ENCODE data around the gene TMEM215. TPM values are rescaled to one million over a fixed set of nuclear protein-coding genes. Genes with fewer than 3 reads are reported as not detected.

TMEM215 gene
- total RNA-seq, 4 donors from 2014 or later: 7.5 to 18.6 (median 14.1) TPM

DNA sequence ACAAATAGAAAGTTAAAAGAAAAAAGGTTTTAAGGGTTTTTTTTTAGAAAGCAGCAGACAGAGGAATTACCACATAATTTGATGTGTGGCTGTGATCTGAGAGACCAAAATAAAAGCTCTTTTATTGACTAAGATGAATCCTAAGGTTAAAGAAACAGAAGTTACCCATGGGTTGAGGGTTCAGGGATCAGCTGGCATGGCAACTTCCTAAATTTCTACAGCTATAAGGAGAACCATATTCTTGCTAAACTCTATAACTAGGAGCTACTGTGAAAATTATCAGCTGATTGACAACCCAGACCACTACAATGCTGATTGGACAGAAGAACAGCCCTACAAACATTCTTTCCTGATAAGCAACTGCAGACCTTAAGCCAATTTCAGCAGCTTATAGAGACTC lies 40.2 kb downstream of the TMEM215 start:
- DNase-seq (ENCODE audit: low spot score in 2 of 2): no peak
- H3K9me3 ChIP-seq: no peaks in the 10 kb centered on the region
- H3K36me3 ChIP-seq: no peaks in the 10 kb centered on the region
- no peaks in the 10 kb centered on the region for H3K27me3 ChIP-seq
- H3K27ac ChIP-seq: no peak overlapping the region
- H3K4me1 ChIP-seq: no peaks in the 10 kb centered on the region
- TF ChIP-seq POLR2A (IDR thresholded peaks at IDR 0.05) (no peak), CTCF (IDR thresholded peaks at IDR 0.05) (no peak), EP300 (IDR thresholded peaks at IDR 0.05) (no peak)
- H3K4me3 ChIP-seq: no peak overlapping the region

DNA sequence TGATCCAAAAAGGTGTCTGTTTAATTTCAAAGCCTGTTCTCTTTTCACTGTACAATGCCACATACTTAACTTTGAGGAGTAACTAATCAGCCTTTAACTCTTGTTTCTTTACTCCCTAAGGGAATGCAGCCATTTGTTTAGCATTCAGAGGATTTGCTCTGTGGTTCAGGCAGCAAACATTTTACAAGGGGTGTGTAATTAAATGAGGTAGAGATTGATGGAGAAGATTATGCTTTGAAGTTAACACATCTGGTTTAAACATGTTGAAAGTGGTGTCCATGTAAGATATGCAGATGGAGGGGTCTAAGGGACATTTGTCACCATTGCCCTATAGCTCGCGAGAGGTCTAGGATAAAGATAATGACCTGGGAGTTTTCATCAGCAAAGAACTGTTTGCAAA lies 41.9 kb downstream of the TMEM215 start:
- no peaks in the 10 kb centered on the region for H3K9me3 ChIP-seq
- no peaks in the 10 kb centered on the region for H3K36me3 ChIP-seq
- no peak overlapping the region for H3K27ac ChIP-seq
- no peak overlapping the region for H3K4me3 ChIP-seq
- H3K4me1 ChIP-seq: no peaks in the 10 kb centered on the region
- 50 to 64% methylated on average over 2 of the region's 2 CpGs for WGBS, 2 donors
- no peak for DNase-seq (ENCODE audit: low spot score in 2 of 2)
- no peaks in the 10 kb centered on the region for H3K27me3 ChIP-seq
- TF ChIP-seq CTCF (IDR thresholded peaks at IDR 0.05) (no peak), EP300 (IDR thresholded peaks at IDR 0.05) (no peak), POLR2A (IDR thresholded peaks at IDR 0.05) (no peak)

DNA sequence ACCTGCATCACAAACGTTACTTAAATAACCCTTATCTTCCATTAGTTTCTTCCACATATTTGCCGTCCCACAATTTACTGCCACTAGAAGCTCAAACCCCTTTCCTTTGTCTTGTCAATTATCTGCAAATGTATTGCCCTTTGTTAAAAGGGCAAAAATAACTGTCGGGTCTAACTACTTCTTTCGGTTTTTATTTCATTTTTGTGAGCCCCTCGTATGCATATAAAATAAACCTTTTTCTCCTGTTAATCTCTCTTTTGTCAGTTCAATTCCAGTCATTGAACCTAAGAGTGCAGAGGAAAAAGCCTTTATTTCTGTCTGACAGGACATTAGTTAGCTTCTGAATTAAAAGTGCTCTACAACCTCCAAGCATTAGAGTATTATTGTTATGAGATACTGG lies 45.5 kb downstream of the TMEM215 start:
- Histone ChIP-seq H3K27me3 (no peaks in the 10 kb centered on the region), H3K4me1 (no peaks in the 10 kb centered on the region), H3K36me3 (no peaks in the 10 kb centered on the region), H3K4me3 (no peak overlapping the region), H3K27ac (no peak overlapping the region), H3K9me3 (no peaks in the 10 kb centered on the region)
- DNase-seq (ENCODE audit: low spot score in 2 of 2): no peak
- TF ChIP-seq CTCF (IDR thresholded peaks at IDR 0.05): no peak
- no peak for TF ChIP-seq EP300 (IDR thresholded peaks at IDR 0.05)
- TF ChIP-seq POLR2A (IDR thresholded peaks at IDR 0.05): no peak
- WGBS, 2 donors: 78 to 79% methylated on average over 5 of the region's 5 CpGs

- Histone ChIP-seq H3K36me3 (no peaks in the 10 kb centered on the region), H3K4me3 (no peak overlapping the region), H3K4me1 (no peaks in the 10 kb centered on the region), H3K27ac (no peak overlapping the region), H3K27me3 (no peaks in the 10 kb centered on the region), H3K9me3 (no peaks in the 10 kb centered on the region)
- 28 to 29% methylated on average over 2 of the region's 2 CpGs for whole genome bisulfite sequencing, 2 donors
- TF ChIP-seq CTCF (IDR thresholded peaks at IDR 0.05): no peak
- no peak for TF ChIP-seq POLR2A (IDR thresholded peaks at IDR 0.05)
- TF ChIP-seq EP300 (IDR thresholded peaks at IDR 0.05): no peak
- DNase-seq (ENCODE audit: low spot score in 2 of 2): no peak
Observed at GRCh38 chr9:32832346-32832745, 49.0 kb downstream of the TMEM215 start.

Small RNA genes lying within 50 kb of the gene (small RNA-seq; reads per million reads assigned to genes)
- not detected for gene RF00019

Other genes starting within 250 kb of the TMEM215 start
- gene SMIM27, start 231.2 kb upstream of the TMEM215 start, total RNA-seq: 10 to 100 TPM in 1 of 4 donors, 1 to 10 TPM in 3; 5.3 to 18.1 (median 6.8) TPM
- gene TOPORS, start 231.0 kb upstream of the TMEM215 start, total RNA-seq: 10 to 100 TPM; 19.5 to 23.4 (median 22.5) TPM
- gene NDUFB6, start 210.4 kb upstream of the TMEM215 start, total RNA-seq: 10 to 100 TPM; 36.9 to 71.7 (median 56.7) TPM
- gene TAF1L, start 147.9 kb upstream of the TMEM215 start, total RNA-seq: under 1 TPM in 2 of 4 donors, not detected in 2; under 0.01 to 0.21 TPM
- gene APTX, start 218.1 kb downstream of the TMEM215 start, total RNA-seq: 10 to 100 TPM; 22.8 to 48.7 (median 33.4) TPM
- gene DNAJA1, start 241.7 kb downstream of the TMEM215 start, total RNA-seq: 10 to 100 TPM; 58.1 to 81.6 (median 72.3) TPM

Data from tibial nerve (tissue), 4 donors.